GM12875 (cell line): ENCODE data around the gene SMYD5.

Experiments used
- H3K4me3 ChIP-seq: one replicate; pipeline ENCODE4 v1.5.1; 2011; ENCODE audit warnings: low read depth, low read length, control low read depth
- CTCF ChIP-seq: IDR thresholded peaks from 2 replicates; pipeline ENCODE4 v1.5.1; 2011; ENCODE audit warnings: low read depth, mild to moderate bottlenecking, control low read depth, inconsistent platforms, low read length, moderate library complexity, borderline replicate concordance; ENCODE audit not compliant: insufficient read depth

Gene SMYD5

GRCh38 chr2:73223821-73224220 lies 9.8 kb downstream of the SMYD5 start:
- H3K4me3 ChIP-seq: no peak overlapping the region
- TF ChIP-seq CTCF: no peak

GRCh38 chr2:73225513-73226360 lies 11.7 kb downstream of the SMYD5 start:
- H3K4me3 ChIP-seq: no peak overlapping the region
- no peak for TF ChIP-seq CTCF

- TF ChIP-seq CTCF: no peak
- no peak overlapping the region for H3K4me3 ChIP-seq
These were observed 13.0 kb downstream of the SMYD5 start for GRCh38 chr2:73227086-73227485.

GRCh38 chr2:73228631-73229030 lies 14.6 kb downstream of the SMYD5 start:
- no peak for TF ChIP-seq CTCF
- no peak overlapping the region for H3K4me3 ChIP-seq

GRCh38 chr2:73232403-73233153 lies 18.5 kb downstream of the SMYD5 start:
- H3K4me3 ChIP-seq: peak overlapping the region; percentile 59
- TF ChIP-seq CTCF: 0 out of 2 replicates have a peak, but pooled peaks have one; percentile 9

GRCh38 chr2:73233154-73233931 lies 19.3 kb downstream of the SMYD5 start, which contains the start of gene PRADC1:
PRADC1 (minus strand) TSS chr2:73233239; CDS start chr2:73233160, 79 bp downstream.
- TF ChIP-seq CTCF: no peak
- H3K4me3 ChIP-seq: peak within 1 kb of the TSS; percentile 84
